Stimulated activated CD8-positive, alpha-beta memory T cell treated with anti-CD3 and anti-CD28 coated beads, Interleukin-4, amount 100 ng/mL, for 24 hours (primary cell): Measurements from ENCODE around the gene MEAK7.
A peak's percentile ranks its signal among the peaks of the same experiment; 100 is the strongest.

Experiments used
- DNase-seq: peaks from one replicate; pipeline ENCODE4 v3.0.0-alpha.2; 2020; ENCODE audit warnings: low read depth

Gene MEAK7

GRCh38 chr16:84504420-84505248, at the start of gene MEAK7:
Gene MEAK7 (minus strand): TSS chr16:84504659. CDS start chr16:84498086, 6,573 bp downstream.
- peak; percentile 94 for DNase-seq

GRCh38 chr16:84553873-84554399, 49.5 kb upstream of the MEAK7 start:
- DNase-seq = no peak

GRCh38 chr16:84552135-84552534, 47.7 kb upstream of the MEAK7 start:
- no peak for DNase-seq

GRCh38 chr16:84550096-84550495, 45.6 kb upstream of the MEAK7 start:
- no peak for DNase-seq

- DNase-seq = peak; percentile 50
These were observed 44.7 kb upstream of the MEAK7 start for GRCh38 chr16:84548971-84549844.

- no peak for DNase-seq
These were observed 44.0 kb upstream of the MEAK7 start for GRCh38 chr16:84548508-84548907.

GRCh38 chr16:84547546-84548061, 43.1 kb upstream of the MEAK7 start:
- peak; percentile 12 for DNase-seq

GRCh38 chr16:84546669-84547545, 42.4 kb upstream of the MEAK7 start:
- no peak for DNase-seq

GRCh38 chr16:84545114-84545737, 40.8 kb upstream of the MEAK7 start:
- DNase-seq = no peak

- no peak for DNase-seq
These were observed 39.7 kb upstream of the MEAK7 start for GRCh38 chr16:84544031-84544773.

GRCh38 chr16:84543253-84543652, 38.8 kb upstream of the MEAK7 start:
- DNase-seq = no peak

GRCh38 chr16:84541999-84542817, 37.7 kb upstream of the MEAK7 start:
- no peak for DNase-seq

GRCh38 chr16:84540194-84540593, 35.7 kb upstream of the MEAK7 start:
- DNase-seq = no peak

- DNase-seq = no peak
These were observed 33.9 kb upstream of the MEAK7 start for GRCh38 chr16:84538222-84538840.

- no peak for DNase-seq
These were observed 33.2 kb upstream of the MEAK7 start for GRCh38 chr16:84537491-84538151.

- DNase-seq = no peak
These were observed 31.4 kb upstream of the MEAK7 start for GRCh38 chr16:84535851-84536250.

GRCh38 chr16:84535408-84535807, 30.9 kb upstream of the MEAK7 start:
- DNase-seq = no peak

- no peak for DNase-seq
These were observed 30.4 kb upstream of the MEAK7 start for GRCh38 chr16:84534815-84535214.
